ENCODE data around the gene DCDC1.
"Not testable (repeated sequence)": the region's sequence is repeated elsewhere in the genome, so short reads cannot be mapped to it uniquely, and the experiment has no call there.

The DCDC1 gene

DNA sequence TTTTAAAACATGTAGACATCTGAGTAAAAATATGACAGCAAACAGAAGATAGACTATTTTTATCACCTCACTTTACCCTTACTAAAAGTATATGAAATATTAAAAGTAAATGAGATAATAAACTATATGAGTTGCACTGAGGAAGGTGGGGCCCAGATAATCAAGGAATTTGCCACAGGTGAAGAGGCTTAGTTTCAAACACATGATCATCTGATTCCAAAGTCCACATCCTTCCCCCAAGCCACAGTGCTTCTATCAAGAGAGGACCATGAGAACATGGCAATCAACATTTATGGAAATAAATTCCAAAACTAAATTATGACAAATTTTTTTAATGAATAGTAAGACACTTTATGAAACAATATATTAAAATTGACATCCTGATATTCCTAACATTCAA is 384.0 kb downstream of the DCDC1 start:
- no peak for DNase-seq (ENCODE audit: low read depth)

DNA sequence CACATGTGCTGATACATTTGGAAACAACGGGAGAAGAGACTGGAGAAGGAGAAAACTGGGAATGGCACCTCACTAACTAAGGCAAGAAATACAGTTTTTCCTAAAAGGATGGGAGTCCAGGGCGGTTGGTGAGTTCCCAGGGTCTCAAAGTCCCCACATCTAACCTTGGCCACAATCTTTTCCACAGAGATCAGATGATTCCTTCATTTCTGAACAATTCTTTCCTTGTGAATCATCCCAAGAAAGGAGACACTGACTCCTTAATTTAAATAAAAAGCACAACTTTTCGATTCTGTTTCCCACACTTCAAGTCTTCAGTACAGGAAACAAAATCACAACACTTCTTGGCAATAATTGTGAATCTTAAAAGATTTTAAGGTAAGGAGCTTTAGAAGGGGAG is 384.7 kb downstream of the DCDC1 start:
- no peak for DNase-seq (ENCODE audit: low read depth)

DNA sequence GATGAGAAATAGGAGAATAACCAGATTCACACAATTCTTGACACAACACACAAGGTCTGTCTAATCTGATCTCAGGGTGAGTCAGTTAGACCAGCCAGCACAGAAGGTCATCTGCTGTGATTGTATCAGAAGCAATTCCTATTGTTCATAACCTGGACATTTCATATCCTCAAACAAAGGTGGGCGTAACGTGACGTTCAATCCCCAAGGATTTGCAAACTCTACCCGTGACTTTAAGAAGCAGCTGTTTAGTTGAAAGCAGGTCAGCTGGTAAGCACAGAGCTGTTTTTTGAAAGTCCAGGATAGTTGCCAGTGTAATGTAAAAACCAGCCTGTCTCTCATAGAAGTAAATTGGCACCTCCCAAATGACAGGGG is 385.1 kb downstream of the DCDC1 start:
- DNase-seq (ENCODE audit: low read depth), result no peak

DNA sequence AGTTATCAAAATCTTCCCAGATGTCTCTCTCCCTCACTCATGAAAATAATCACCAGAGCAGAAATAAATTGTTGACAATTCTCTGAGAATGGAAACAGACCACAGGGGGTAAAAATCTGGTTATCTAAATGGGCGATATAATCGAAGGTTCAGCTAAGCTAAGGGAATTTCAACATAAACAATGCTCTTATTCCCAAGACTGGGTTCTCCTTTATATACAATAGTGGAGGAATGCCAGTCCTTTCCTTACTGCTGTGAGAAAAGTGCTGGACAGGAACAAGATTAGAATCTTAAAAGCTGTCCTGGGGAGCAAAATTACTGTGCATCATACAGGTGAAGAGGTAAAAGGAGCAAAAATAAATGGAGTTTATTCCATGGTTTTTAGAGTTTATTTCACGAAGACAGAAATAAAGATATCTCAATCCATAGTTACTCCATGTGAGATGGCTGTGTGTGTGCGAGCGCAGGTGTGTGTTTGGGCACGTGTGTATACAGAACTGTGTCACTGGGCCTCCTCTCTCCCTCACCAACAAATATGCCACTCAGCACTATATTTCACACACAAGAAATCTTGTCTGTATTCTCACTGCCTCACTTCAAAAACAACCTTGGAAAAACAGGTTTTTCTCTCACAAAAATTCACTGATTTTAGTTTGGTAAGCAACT is 385.6 kb downstream of the DCDC1 start:
- no peak for DNase-seq (ENCODE audit: low read depth)

DNA sequence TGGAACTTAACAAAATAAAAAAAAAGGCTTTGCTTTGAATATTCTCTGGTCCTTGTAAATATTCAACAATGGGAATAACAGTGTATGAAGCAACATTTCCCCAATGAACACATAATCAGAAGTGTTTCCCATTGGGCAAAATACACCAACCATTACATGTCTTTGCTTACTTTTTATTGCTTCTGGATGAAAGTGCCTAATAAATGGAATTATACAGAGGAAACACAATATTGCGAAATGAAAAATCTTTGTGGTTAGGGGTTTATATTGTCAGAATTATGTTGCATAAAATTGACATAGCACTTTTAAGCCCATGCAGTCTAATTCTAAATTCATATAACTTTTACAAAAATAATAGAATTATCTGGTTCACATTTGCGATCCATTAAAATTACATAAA is 386.4 kb downstream of the DCDC1 start:
- DNase-seq (ENCODE audit: low read depth), result no peak

DNA sequence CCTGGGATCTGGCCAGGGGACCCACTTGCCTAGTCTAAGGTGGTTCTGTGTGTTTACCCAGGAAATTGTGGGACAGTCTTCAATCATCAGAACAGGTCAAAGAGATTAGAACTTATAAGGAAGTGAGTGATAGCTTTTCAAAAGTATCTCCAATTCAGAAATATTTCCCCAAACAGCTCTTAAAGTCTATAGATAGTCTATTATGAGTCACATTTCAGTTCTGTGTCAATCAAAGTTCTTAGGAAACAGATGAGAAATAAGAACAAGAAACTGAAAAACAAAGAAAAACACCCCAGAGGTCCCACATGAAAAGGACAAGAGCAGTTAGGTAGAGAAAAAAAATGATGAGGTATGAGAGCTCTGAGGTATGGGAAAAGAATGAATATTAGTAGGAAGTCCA is 402.0 kb downstream of the DCDC1 start:
- no peak for DNase-seq (ENCODE audit: low read depth)

DNA sequence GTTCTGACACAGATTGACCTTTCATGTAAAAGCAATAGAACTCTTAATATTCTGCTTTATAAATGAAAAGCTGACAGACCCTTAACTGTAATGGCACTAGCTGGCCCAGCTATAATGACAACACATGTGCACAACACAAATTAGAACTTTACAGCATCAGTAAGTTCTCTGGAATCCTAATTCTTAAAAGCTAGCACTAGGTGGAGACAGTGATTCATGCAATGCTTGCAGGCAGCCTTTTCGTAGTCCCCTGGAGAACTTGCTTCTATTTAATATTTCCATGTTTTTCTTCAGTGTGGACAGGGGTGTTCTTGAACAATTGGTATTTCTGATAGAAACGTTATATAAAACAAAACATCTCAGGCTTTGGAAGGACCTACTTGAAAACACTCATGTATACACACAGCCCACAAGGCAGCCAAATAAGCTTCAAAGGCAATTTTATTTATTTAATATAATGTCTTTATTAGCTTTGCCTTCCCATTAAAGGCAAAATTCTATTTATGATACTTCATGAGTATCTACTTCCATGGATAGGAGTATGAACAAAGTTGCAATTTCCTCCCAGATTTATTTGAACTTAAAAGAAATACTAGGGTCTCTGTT is 409.0 kb downstream of the DCDC1 start:
- DNase-seq (ENCODE audit: low read depth), result no peak

DNA sequence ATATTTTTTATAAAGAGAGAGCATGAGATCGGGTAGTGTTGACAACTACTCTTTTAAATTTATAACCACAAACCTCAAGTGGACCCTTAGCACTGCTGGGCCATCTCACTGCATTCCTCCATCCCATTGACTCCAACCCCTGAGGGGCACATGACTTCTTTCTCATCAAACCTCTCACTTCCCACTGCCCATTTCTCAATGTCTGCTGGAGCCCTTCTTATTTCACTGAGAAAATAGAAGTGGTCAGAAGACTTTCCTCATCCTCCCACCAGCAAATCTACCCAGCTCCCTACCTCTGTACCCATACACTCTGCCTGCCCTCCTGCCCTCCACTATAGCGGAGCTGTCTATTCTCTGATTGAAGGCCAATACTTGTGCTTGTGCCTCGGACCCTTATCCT is 412.8 kb downstream of the DCDC1 start:
- DNase-seq (ENCODE audit: low read depth), result no peak

DNA sequence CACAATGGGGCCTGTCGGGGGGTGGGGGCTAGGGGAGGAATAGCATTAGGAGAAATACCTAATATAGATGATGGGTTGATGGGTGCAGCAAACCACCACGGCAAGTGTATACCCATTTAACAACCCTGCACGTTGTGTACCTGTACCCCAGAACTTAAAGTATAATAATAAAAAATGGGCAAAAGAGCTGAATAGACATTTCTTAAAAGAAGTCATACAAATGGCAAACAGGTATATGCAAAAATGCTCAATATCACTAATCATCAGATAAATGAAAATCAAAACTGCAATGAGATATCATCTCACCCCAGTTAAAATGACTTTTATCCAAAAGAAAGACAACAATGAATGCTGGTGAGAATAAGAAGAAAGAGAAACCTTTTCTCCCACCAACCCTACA is 419.7 kb downstream of the DCDC1 start:
- no peak for DNase-seq (ENCODE audit: low read depth)

DNA sequence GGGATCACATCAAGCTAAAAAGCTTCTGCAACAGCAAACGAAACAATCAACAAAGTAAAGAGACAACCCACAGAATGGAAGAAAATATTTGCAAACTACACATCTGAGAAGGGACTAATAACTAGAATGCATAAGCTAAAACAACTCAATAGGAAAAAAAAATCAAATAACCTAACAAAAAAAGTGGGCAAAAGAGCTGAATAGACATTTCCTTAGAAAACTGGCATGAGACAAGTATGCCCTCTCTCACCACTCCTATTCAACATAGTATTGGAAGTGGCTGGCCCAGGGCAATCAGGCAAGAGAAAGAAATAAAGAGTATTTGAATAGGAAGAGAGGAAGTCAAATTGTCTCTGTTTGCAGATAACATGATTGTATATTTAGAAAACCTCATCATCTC is 421.8 kb downstream of the DCDC1 start:
- not testable (repeated sequence) for DNase-seq (ENCODE audit: low read depth)

DNA sequence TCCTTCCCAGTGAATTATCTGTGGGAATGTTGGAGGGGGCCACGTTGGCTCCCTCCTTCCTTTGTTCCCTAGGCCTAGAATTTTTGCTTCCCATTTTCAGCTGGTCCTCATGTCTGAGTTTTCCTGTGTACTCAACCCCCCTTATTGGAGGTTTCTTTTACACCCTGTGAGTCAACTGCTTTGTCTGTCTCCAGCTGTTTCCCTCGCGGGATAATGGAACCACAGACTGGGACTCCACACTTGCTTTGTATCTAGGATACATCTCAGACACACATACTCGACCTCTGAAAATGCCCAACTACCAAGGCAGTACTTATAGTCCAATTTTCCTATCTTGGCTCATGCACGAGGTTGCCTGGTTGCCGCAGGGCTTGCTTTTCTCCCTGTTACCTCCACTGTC is 430.7 kb downstream of the DCDC1 start:
- no peak for DNase-seq (ENCODE audit: low read depth)

DNA sequence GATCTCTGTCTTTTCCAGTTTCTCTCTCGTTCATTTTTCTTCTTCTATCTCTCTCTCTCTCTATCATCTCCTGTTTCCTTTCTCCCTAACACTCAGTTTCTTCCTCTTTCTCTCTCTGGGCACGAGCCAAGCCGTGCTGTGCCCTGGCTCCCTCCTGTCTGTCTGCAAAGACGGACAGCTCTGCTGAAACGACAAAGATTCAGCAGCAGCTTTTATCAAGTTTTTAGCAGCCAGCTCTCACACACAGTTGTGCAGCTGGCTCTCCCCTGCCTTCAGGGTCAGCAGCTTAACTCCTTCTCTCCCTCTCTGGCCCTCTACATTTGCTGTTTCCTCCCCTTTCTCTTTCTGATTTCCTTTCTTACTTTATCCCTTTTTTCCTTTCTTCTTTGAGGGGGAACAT is 431.4 kb downstream of the DCDC1 start:
- DNase-seq (ENCODE audit: low read depth), result no peak

DNA sequence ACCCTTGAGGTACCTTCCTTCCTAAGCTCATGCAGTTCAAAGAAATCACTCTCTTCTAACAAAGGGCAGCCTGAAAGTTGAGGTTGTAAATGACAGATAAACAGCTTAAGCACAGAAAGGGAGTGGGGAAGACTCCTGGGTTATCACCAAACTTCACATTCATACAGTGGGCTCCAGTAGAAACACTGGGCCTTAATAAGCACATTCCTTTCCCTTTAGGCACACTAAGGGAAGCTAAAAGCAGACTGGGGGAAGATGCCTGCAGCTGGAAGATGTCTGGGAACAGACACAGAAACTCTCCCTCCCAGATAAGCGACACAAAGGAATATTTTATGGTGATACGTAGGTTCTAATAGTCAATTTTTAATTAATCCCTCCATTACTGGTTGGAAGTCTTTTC is 433.0 kb downstream of the DCDC1 start:
- no peak for DNase-seq (ENCODE audit: low read depth)

DNA sequence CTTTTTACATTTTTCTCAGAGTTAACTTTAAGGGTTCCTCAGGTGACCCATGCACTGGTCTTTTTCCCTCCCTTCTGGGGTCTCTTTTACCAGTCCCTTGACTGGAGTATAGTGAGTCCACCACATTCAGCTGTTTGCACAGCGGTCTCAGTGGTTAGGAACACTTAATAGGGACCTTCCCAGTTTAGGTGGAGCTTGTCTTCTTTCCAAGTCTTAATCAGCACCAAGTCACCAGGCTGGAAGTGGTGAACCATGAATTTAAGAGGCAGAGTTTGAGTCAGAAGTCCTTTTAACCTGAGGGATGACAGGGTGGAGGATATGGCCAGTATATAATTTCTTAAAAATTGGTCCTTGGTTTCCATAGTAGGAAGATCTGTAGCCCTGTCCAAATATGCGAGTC is 433.7 kb downstream of the DCDC1 start:
- DNase-seq (ENCODE audit: low read depth), result no peak

DNA sequence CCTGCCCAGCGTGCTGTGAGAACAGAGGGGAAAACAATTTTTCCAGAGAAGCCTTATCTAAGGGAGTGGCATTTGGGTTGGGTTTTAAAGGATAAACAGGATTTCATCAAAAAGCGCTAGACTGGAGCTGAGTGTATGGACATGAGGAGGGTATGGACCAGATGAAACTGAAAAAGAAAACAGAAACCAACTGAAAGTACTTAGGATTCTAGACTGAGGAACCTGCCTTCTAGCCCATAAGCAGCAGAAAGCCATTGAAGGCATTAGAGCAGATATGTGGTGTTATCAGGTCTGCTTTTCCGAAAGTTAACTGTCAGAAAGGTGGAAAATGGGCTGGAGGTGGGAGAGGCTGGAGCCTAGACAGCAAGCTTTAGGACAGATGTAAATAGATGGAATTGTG is 443.4 kb downstream of the DCDC1 start:
- no peak for DNase-seq (ENCODE audit: low read depth)

DNA sequence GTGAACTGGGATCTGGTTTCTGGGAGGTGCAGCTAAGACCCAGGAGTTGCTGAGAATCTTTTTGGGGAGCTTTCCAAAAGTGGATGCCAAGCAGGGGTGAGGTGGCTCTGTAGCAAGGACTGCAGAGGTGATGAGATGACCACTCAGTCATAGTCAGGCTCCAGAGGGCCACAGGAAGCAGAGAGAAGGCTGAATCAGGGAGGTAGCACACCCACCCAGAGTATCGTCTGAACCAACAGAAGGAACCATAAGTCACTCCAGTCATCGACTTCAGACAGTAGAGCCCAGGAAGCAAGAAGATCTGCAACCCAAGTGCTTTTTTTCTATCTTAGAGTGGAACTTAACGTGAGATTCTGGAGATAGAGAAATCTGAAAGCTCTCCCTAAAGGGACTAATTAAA is 447.7 kb downstream of the DCDC1 start:
- DNase-seq (ENCODE audit: low read depth), result no peak

DNA sequence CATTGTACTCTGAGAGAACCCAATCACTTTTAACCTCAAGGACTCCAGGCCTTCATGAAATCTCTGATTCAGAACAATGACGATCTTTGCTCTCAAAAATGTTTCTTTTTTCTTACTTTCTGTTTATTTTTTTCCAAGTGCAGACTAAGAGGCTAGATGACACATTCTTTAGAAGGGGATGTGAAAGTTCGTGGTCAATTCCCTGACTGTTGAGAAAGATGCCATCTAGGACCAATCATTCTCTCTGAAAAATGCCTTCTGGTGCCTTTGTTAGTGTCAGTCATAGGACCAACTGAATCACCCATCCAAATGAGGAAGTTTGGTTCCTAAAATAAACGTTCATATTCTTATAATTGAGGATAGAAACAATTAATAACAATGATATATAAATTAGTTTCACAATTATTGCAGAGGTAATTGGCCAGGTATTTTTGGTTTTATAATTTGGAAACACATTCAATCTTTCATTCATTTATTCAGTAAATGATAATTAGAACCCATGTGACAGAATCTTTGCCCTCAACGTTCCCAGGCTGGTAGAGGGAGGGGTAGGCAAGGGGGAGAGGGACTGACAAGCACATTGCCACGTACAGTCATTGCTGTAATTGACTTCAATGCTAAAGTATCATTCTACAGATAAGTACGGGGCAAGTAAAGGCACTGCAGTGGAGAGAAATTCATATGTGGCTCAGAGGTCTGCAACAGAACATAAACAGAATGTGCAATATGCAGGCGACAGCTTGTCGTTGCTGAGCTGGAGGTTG is 450.0 kb downstream of the DCDC1 start:
- DNase-seq (ENCODE audit: low read depth), result no peak

DNA sequence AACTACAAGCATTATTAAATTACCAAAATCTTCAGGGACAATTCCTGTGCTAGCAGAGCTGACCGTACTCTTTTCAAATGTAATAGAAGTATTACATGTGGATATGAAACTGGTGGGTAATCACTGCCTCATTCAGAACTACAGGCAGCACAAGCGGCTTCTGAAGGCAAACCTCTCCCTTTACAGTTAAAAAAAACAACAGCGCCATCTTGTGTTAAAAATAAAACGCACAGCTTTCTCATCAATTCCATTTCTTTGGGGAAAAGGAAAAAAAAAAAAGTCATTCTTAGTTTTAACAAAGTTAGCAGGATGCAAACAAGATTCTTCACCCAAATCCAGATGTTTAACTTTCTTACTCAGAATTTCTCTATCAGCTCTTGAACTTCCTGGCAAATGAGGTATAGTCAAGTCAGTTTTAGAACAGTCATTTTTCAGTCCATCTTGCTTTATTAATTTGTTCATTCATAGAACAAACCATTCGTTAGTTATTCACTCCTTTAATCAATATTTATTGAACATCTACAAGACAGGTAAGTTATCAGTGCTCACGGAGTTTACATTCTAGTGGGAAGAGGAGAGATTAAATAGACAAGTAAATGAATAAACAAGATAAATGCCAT is 451.6 kb downstream of the DCDC1 start:
- DNase-seq (ENCODE audit: low read depth), result no peak

DNA sequence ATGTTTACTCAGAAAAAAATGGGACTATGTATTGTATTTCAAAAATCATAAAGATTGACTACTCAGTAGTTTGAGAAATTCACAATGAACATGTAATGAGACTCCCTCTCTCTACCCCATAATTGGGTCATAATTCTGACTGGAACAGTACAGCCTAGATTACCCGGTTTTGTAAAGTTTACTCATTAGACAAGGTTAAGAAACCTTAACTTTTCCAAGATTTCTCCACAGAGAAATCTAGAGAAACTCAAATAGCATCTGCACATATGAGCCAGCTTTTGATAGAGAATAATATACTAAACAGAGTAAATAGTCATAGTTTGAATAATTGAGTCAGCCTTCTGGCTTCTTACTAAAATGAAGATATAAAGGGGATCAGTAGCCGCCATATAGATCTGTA is 452.3 kb downstream of the DCDC1 start:
- no peak for DNase-seq (ENCODE audit: low read depth)

DNA sequence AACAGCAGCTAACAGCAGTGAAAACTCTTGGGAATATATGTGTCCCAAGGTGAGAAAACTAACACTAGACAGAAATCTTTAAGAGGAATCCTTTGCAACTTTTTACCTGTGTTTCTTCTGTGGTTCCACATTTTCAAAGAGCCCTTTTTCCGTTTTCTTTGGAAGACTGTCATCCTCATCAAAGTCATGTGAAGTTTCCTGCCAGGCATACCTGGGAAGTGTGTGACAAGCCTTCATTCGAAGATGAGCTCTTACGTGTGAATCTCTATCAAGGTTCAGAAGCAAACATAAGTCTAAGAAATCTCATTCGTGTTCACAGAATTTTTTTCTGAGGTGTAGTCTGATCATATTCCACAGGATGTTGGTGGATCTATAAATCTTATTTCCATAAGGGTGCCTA is 452.8 kb downstream of the DCDC1 start:
- DNase-seq (ENCODE audit: low read depth), result no peak

DNA sequence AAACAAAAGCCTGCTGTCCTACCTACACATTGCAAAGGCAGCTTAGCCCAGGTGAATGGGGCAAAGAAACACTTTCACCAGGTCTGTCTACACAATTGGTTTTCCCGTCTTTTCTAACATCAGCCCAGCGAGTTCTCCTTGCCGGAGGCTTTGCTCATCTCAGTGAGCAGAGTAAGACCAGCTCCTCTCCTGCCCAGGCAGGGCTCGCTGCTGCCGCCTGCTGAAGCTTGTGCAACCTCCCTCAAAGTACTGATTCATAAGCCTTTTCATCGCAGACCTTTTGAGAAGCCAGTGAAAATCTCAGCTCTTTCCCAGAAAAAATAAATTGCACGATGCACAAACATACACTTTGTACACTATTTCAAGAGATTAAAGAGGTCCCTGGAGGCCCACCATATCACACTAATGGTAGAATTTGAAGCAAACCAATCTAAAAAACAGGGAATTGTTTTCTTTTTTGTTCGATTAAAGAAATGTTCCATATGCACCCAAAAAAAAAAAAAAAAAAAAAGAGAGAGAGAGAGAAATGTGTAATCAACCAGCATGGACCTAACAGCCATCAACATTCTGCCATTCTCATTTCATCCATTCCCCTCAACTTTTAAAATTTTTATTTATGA is 455.3 kb downstream of the DCDC1 start:
- DNase-seq (ENCODE audit: low read depth), result no peak

DNA sequence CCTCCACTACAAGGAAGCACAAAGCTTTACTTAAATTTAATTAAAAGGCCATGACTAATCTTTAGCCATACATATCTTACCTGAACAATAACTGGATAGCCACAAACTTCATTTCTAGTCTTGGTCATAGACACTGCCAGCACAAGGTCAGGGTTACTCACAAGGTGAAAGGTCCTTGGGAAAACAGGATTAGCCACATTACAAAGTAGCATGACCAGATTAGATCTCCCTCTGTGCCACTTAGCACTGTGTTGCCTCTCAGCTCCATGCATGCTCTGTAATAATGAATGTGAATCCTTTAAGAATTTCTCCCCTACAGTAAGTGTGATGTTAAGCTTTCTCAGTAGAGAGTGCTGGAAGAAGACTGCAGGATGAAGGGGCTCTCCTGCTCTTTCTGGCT is 458.3 kb downstream of the DCDC1 start:
- no peak for DNase-seq (ENCODE audit: low read depth)

DNA sequence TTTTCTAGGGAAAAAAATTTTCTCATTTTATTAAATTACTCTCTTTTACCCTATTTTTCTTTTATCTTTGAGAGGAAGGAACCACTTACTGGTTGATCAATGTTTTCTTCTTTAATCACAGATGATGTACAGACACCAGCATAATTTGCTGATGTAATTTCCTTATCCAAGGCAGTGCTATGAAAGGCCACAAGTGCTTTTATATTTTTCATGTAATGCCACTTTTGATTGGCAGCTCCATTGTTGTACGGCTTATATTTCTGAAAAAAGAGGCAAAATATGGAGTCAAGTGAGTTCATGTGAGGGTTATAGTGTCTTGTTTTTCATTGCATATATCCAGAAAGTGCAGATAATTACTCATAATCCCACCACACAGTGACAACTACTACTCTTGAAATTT is 460.7 kb downstream of the DCDC1 start:
- DNase-seq (ENCODE audit: low read depth), result no peak

All from activated T-cell treated with anti-CD3 and anti-CD28 coated beads for 1 hour (primary cell).